Stimulated activated naive B cell treated with anti-CD40 and anti-IgM and Interleukin-4, amounts not matched to agents 10 μg/mL and 1 μg/mL and 100 μg/mL, for 72 hours (primary cell): Measurements from ENCODE around the gene LUZP2.
A peak's percentile ranks its signal among the peaks of the same experiment; 100 is the strongest.
"Not testable (repeated sequence)": the region's sequence is repeated elsewhere in the genome, so short reads cannot be mapped to it uniquely, and the experiment has no call there.

Experiments
- ATAC-seq, 2 donors: fragments of 150-1000 bp; cut with Tn5 transposase; replicated peaks; 2 replicates each; pipeline ENCODE4 v1.10.0; 2021; ENCODE audit warnings: moderate library complexity in 1 of 2
- DNase-seq: peaks from one replicate; pipeline ENCODE4 v3.0.0; 2021
- H3K27ac Mint-ChIP-seq: one replicate; pipeline ENCODE4 v1.8.0; 2022; ENCODE audit warnings: mild to moderate bottlenecking, mixed read lengths
- H3K27me3 Mint-ChIP-seq, 2 donors: one replicate each; pipeline ENCODE4 v1.8.0; 2022; ENCODE audit warnings: mixed read lengths in 2 of 2
- H3K36me3 Mint-ChIP-seq, 2 donors: one replicate each; pipeline ENCODE4 v1.8.0; 2022; ENCODE audit warnings: mixed read lengths in 2 of 2, mild to moderate bottlenecking in 1 of 2
- H3K4me1 Mint-ChIP-seq, 2 donors: one replicate each; pipeline ENCODE4 v1.8.0; 2022; ENCODE audit warnings: mixed read lengths in 2 of 2, mild to moderate bottlenecking in 1 of 2
- H3K4me3 Mint-ChIP-seq, 2 donors: one replicate each; pipeline ENCODE4 v1.8.0; 2022; ENCODE audit warnings: mild to moderate bottlenecking in 2 of 2, mixed read lengths in 2 of 2, moderate library complexity in 1 of 2
- H3K9me3 Mint-ChIP-seq, 2 donors: one replicate each; pipeline ENCODE4 v1.8.0; 2022; ENCODE audit warnings: mixed read lengths in 2 of 2, mild to moderate bottlenecking in 1 of 2

LUZP2 gene

DNA sequence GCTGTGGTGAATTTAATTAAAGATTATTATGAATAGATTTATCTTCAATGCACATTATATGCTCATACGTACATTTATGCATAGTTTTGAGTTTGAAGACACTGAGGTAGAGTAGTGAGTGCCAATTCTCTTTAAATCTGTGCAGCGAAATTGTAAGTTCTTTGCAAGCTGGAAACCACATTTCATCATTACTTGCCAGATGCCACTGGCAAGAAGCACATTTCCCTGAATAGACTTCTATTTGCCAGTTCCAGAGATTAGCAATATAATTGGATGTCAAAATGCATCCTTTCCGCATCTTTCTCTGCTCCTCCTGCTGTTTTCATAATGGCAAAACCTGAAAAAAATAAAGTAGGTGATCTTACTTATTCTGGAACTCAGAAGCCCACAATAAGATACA, 448.0 kb downstream of the LUZP2 start:
- DNase-seq = no peak

DNA sequence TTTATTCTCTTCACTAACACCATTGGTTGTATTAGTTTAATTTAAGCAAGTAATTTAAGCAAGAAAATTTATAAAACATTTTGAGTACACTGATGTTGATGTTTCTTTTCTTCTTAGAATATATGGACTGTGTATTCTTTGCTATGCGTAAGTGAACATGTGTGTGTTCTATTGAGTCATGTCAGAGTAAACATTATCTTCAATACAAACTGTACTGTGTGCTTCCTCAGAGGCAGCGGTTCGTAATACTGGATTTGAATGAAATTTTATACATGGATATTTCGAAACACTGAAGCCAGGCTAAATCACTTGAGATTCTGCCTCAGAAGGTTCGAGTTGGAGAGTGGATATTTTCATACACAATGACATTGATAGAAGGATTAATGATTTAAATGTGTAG, 452.6 kb downstream of the LUZP2 start:
- Mint-ChIP-seq H3K27me3 (no peaks in the 10 kb centered on the region), H3K4me3 (no peak overlapping the region), H3K36me3 (no peaks in the 10 kb centered on the region), H3K27ac (no peak overlapping the region), H3K9me3 (no peaks in the 10 kb centered on the region), H3K4me1 (no peaks in the 10 kb centered on the region)
- DNase-seq = no peak
- no peak for ATAC-seq

More for the DNA sequence above, 448.0 kb downstream of the LUZP2 start:
- H3K27me3 Mint-ChIP-seq = no peaks in the 10 kb centered on the region
- H3K4me1 Mint-ChIP-seq = no peaks in the 10 kb centered on the region
- no peak for ATAC-seq
- no peaks in the 10 kb centered on the region for H3K9me3 Mint-ChIP-seq
- no peaks in the 10 kb centered on the region for H3K36me3 Mint-ChIP-seq
- H3K27ac Mint-ChIP-seq = no peak overlapping the region
- H3K4me3 Mint-ChIP-seq = no peak overlapping the region

- Mint-ChIP-seq H3K27me3 (no peaks in the 10 kb centered on the region), H3K4me1 (no peaks in the 10 kb centered on the region), H3K9me3 (peaks cover 0 to 6% of the 10 kb centered on the region in 2 donors), H3K36me3 (no peaks in the 10 kb centered on the region), H3K4me3 (no peak overlapping the region), H3K27ac (no peak overlapping the region)
- ATAC-seq (no peak), DNase-seq (no peak)
Observed at GRCh38 chr11:24963852-24964251, 467.0 kb downstream of the LUZP2 start.

- Mint-ChIP-seq H3K27ac (no peak overlapping the region), H3K36me3 (no peaks in the 10 kb centered on the region), H3K27me3 (no peaks in the 10 kb centered on the region), H3K9me3 (peaks cover 0 to 4% of the 10 kb centered on the region in 2 donors), H3K4me1 (no peaks in the 10 kb centered on the region), H3K4me3 (no peak overlapping the region)
- DNase-seq (no peak), ATAC-seq (no peak)
Observed at GRCh38 chr11:24965748-24966147, 468.9 kb downstream of the LUZP2 start.

DNA sequence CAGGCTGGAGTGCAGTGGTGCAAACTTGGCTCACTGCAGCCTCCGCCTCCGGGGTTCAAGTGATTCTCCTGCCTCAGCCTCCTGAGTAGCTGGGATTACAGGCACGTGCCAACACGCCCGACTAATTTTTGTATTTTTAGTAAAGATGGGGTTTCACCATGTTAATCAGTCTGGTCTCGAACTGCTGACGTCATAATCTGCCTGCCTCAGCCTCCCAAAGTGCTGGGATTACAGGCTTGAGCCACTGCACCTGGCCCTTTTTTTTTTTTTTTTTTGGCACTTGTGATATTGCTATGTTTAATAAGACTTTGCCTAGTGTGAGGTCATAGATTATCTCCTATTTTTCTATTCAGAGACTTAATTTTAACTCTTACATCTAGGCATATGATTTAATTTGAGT, 497.1 kb downstream of the LUZP2 start:
- not testable (repeated sequence) for H3K9me3 Mint-ChIP-seq, DNase-seq, H3K27me3 Mint-ChIP-seq, H3K4me3 Mint-ChIP-seq, H3K4me1 Mint-ChIP-seq, H3K36me3 Mint-ChIP-seq, H3K27ac Mint-ChIP-seq, ATAC-seq

DNA sequence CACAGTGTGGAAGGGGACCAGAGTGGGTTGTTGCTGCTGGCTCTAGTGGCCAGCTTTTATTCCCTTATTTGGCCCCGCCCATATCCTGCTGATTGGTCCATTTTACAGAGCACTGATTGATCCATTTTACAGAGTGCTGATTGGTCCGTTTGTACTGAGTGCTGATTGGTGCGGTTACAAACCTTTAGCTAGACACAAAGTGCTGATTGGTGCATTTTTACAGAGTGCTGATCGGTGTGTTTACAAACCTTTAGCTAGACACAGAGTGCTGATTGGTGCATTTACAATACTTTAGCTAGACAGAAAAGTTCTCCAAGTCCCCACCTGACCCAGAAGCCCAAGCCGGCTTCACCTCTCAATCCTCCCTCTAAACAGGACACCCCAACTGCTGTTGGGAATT, 503.1 kb downstream of the LUZP2 start:
- not testable (repeated sequence) for ATAC-seq, H3K36me3 Mint-ChIP-seq

DNA sequence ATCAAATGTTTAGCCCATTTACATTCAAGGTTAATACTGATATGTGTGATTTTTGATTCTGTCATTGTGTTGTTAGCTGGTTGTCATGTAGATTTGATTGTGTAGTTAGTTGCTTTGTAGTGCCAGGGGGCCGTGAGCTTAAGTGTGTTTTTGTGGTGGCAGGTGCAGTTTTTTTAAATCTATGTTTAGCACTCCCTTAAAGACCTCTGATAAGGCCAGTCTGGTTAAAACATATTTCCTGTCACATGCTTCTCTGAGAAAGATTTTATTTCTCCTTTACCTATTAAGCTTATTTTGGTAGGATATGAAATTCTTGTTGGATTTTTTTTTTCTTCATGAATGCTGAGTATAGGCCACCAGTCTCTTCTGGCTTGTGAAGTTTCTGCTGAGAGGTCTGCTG, 540.6 kb downstream of the LUZP2 start:
- Mint-ChIP-seq H3K4me3 (no peak overlapping the region), H3K9me3 (no peaks in the 10 kb centered on the region), H3K36me3 (no peaks in the 10 kb centered on the region), H3K4me1 (no peaks in the 10 kb centered on the region), H3K27ac (no peak overlapping the region), H3K27me3 (no peaks in the 10 kb centered on the region)
- no peak for ATAC-seq
- no peak for DNase-seq

More for the DNA sequence above, 503.1 kb downstream of the LUZP2 start:
- not testable (repeated sequence) for H3K9me3 Mint-ChIP-seq, DNase-seq, H3K27ac Mint-ChIP-seq, H3K4me1 Mint-ChIP-seq, H3K4me3 Mint-ChIP-seq, H3K27me3 Mint-ChIP-seq

- ATAC-seq = no peak
- H3K27ac Mint-ChIP-seq = no peak overlapping the region
- no peaks in the 10 kb centered on the region for H3K36me3 Mint-ChIP-seq
- no peaks in the 10 kb centered on the region for H3K27me3 Mint-ChIP-seq
- H3K4me3 Mint-ChIP-seq = no peak overlapping the region
- H3K4me1 Mint-ChIP-seq = no peaks in the 10 kb centered on the region
- no peak for DNase-seq
- no peaks in the 10 kb centered on the region for H3K9me3 Mint-ChIP-seq
Observed at GRCh38 chr11:25038131-25038530, 541.3 kb downstream of the LUZP2 start.

DNA sequence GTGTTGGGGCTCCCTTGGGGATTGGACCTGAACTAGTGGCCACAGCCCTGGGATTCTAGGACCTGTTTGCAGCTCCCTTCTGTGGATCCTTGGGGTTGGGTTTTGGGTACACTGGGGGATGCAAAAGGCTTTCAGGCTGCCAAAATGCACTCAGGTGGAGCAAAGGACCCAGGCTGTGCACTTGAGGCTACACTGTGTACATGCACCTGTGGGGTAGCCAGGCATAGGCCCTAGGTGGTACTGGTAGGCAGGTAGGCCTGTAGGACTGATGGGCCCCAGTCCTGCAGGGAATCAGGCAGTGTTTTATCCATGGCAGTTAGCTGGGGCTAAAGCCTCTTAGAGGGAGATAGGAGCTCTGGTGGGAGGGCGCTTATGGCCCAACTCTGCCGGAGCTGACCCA, 542.3 kb downstream of the LUZP2 start:
- no peak for DNase-seq
- no peaks in the 10 kb centered on the region for H3K27me3 Mint-ChIP-seq
- H3K9me3 Mint-ChIP-seq = no peaks in the 10 kb centered on the region
- H3K27ac Mint-ChIP-seq = no peak overlapping the region
- no peaks in the 10 kb centered on the region for H3K4me1 Mint-ChIP-seq
- H3K36me3 Mint-ChIP-seq = no peaks in the 10 kb centered on the region
- ATAC-seq = no peak
- H3K4me3 Mint-ChIP-seq = no peak overlapping the region

DNA sequence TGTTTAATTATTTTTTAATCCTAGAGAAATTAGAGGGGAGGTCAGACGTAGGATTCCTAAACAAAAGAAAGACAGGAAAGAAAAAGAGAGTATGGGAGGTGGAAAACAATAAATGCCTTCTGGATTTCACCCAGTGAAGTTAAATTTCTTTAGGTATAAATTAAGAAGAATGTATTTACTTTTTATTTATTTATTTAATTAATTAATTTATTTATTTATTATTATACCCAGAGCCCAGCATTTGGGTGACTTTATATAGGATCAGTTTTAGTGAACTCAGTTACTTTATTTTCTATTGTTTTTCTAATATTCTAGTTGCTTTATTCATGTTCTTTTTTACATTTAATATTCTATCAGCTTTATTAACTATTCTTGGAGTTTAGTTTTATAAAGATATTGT, 551.8 kb downstream of the LUZP2 start:
- no peak for ATAC-seq
- no peak for DNase-seq
- Mint-ChIP-seq H3K27ac (no peak overlapping the region), H3K4me3 (no peak overlapping the region), H3K36me3 (no peaks in the 10 kb centered on the region), H3K4me1 (no peaks in the 10 kb centered on the region), H3K9me3 (peaks cover 0 to 2% of the 10 kb centered on the region in 2 donors), H3K27me3 (no peaks in the 10 kb centered on the region)

DNA sequence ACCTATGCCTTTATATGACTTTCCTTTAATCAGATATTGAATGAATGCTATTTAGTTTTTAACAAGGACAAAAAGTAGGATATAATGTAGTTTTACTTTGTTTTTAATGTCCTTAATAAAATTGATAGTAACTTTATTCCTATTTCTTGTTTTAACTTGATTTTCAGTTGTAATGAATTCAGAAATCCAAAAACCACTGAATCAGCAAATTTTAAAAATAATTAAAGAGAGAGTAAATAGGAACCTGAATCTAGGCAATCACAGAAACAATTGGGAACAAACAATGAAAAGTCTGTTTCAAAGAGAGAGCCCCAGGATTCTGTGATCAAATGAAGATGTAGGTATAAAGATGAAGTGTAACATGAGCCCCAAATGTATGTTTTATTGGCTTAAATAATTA, 556.0 kb downstream of the LUZP2 start:
- no peak overlapping the region for H3K27ac Mint-ChIP-seq
- no peak for DNase-seq
- peaks cover 0 to 2% of the 10 kb centered on the region in 2 donors for H3K9me3 Mint-ChIP-seq
- no peak for ATAC-seq
- no peaks in the 10 kb centered on the region for H3K4me1 Mint-ChIP-seq
- H3K27me3 Mint-ChIP-seq = no peaks in the 10 kb centered on the region
- H3K36me3 Mint-ChIP-seq = no peaks in the 10 kb centered on the region
- H3K4me3 Mint-ChIP-seq = no peak overlapping the region

GRCh38 chr11:25057861-25058260, 561.0 kb downstream of the LUZP2 start:
- Mint-ChIP-seq H3K4me3 (no peak overlapping the region), H3K9me3 (no peaks in the 10 kb centered on the region), H3K4me1 (no peaks in the 10 kb centered on the region), H3K27ac (no peak overlapping the region), H3K27me3 (no peaks in the 10 kb centered on the region), H3K36me3 (no peaks in the 10 kb centered on the region)
- ATAC-seq (no peak), DNase-seq (no peak)

- no peaks in the 10 kb centered on the region for H3K36me3 Mint-ChIP-seq
- no peak for ATAC-seq
- H3K9me3 Mint-ChIP-seq = peaks cover 0 to 8% of the 10 kb centered on the region in 2 donors
- H3K27me3 Mint-ChIP-seq = no peaks in the 10 kb centered on the region
- H3K27ac Mint-ChIP-seq = no peak overlapping the region
- no peaks in the 10 kb centered on the region for H3K4me1 Mint-ChIP-seq
- DNase-seq = no peak
- H3K4me3 Mint-ChIP-seq = no peak overlapping the region
Observed at GRCh38 chr11:25065746-25066145, 568.9 kb downstream of the LUZP2 start.

- DNase-seq = no peak
- Mint-ChIP-seq H3K36me3 (no peaks in the 10 kb centered on the region), H3K27ac (no peak overlapping the region), H3K4me1 (no peaks in the 10 kb centered on the region), H3K9me3 (peaks cover 0 to 8% of the 10 kb centered on the region in 2 donors), H3K27me3 (no peaks in the 10 kb centered on the region), H3K4me3 (no peak overlapping the region)
- no peak for ATAC-seq
Observed at GRCh38 chr11:25066706-25067105, 569.9 kb downstream of the LUZP2 start.

DNA sequence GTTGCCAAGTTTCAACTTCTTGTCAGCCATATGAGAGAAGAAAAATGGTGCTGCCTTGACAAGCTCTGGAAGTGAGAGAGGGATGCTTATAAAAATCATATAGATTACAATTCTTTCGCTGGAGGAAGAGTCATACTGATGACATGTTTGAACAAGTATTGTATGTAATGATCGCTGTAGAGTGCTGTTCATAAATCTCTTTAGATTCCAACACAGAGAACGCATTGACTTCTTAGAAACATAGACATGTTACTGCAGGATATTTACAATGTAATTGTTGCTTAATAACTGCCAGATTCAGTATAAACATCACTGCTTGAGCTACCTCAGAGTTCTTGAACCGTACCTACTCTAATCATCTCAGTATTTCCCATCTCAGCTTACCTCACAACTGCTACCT, 571.6 kb downstream of the LUZP2 start:
- ATAC-seq = no peak
- Mint-ChIP-seq H3K36me3 (no peaks in the 10 kb centered on the region), H3K9me3 (peaks cover 0 to 8% of the 10 kb centered on the region in 2 donors), H3K4me1 (no peaks in the 10 kb centered on the region), H3K4me3 (no peak overlapping the region), H3K27me3 (no peaks in the 10 kb centered on the region), H3K27ac (no peak overlapping the region)
- no peak for DNase-seq

DNA sequence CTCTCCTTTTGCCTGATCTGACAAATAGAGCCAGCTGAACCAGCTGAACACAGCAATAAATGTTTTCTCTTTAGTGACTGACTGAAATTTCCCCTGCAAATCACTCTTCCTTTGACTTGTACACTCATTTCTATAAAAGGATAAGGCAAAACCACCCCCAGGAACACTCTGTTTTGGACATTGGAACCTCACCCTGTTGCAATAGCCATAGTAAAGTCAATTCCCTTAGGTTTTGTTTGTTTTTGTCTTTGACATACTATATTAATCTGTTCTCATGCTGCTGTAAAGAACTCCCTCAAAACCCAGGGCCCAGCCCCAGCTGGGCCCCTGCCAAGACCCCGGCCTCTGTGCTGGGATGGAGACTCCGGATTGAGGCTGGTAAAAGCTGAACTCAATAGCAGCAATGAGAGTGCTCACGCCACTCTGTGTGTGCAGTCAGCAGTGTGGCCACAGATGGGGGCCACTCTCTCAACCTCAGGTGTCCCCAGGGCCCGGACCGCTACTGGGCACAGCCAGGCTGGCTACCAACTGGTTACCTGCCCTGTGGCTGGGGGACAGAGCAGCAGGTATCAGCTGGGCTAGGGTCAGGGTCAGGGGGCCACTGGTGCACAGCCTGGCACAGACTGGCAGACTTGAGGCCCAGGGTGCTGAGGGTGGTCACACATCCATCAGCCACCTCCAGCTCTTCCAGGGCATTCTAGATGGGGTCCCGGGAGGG, 597.4 kb downstream of the LUZP2 start:
- Mint-ChIP-seq H3K36me3 (no peaks in the 10 kb centered on the region), H3K27me3 (no peaks in the 10 kb centered on the region), H3K9me3 (no peaks in the 10 kb centered on the region), H3K4me3 (no peak overlapping the region), H3K4me1 (no peaks in the 10 kb centered on the region), H3K27ac (no peak overlapping the region)
- ATAC-seq = peak in 1 of 2 donors; percentile 29
- DNase-seq = no peak
